PFSK-1 (cell line): ENCODE results near the gene IP6K1.

Experiments used
- FOXP2 ChIP-seq: optimal IDR thresholded peaks from 2 replicates; pipeline ENCODE3; 2011; ENCODE audit warnings: borderline replicate concordance, control low read depth, inconsistent platforms; ENCODE audit not compliant: insufficient read depth; ENCODE audit errors: extremely low read length, extremely low read depth
- POLR2AphosphoS5 ChIP-seq: IDR thresholded peaks from 2 replicates; pipeline ENCODE4 v1.6.1; 2012; ENCODE audit warnings: low read depth, mild to moderate bottlenecking, control low read depth, low read length, moderate library complexity
- SIN3A ChIP-seq: IDR thresholded peaks from 2 replicates; pipeline ENCODE4 v1.6.1; 2012; ENCODE audit warnings: mild to moderate bottlenecking, low read length, moderate library complexity, borderline replicate concordance; ENCODE audit not compliant: insufficient read depth
- TAF1 ChIP-seq: IDR thresholded peaks from 2 replicates; pipeline ENCODE4 v1.6.1; 2012; ENCODE audit warnings: low read length, control low read depth, borderline replicate concordance; ENCODE audit not compliant: insufficient read depth
- TF ChIP-seq, protein P1 (sequence below), 2 experiments: IDR thresholded peaks; 2 replicates each; pipeline versions ENCODE4 v1.6.1 to v1.8.0; 2011 to 2012; ENCODE audit warnings: low read depth in 2 of 2, low read length in 2 of 2, control low read depth in 1 of 2, inconsistent platforms in 1 of 2, mild to moderate bottlenecking in 1 of 2, moderate library complexity in 1 of 2; ENCODE audit not compliant: insufficient read depth in 1 of 2

IP6K1 gene

DNA sequence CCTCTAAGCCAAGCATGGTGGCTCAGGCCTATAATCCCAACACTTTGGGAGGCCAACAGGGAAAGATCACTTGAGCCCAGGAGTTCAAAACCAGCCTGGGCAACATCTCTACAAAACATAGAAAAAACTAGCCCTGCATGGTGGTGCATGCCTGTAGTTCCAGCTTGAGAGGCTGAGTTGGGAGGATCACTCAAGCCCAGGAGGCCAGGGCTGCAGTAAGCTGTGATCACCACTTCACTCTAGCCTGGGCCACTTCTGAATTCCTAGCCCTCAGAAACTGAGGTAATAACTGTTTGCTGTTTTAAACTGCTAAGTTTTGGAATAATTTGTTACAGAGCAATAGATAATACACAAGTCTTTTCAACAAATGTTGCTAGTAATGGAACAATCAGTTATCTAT, 16.4 kb downstream of the IP6K1 start:
- TF ChIP-seq, protein P1, sequence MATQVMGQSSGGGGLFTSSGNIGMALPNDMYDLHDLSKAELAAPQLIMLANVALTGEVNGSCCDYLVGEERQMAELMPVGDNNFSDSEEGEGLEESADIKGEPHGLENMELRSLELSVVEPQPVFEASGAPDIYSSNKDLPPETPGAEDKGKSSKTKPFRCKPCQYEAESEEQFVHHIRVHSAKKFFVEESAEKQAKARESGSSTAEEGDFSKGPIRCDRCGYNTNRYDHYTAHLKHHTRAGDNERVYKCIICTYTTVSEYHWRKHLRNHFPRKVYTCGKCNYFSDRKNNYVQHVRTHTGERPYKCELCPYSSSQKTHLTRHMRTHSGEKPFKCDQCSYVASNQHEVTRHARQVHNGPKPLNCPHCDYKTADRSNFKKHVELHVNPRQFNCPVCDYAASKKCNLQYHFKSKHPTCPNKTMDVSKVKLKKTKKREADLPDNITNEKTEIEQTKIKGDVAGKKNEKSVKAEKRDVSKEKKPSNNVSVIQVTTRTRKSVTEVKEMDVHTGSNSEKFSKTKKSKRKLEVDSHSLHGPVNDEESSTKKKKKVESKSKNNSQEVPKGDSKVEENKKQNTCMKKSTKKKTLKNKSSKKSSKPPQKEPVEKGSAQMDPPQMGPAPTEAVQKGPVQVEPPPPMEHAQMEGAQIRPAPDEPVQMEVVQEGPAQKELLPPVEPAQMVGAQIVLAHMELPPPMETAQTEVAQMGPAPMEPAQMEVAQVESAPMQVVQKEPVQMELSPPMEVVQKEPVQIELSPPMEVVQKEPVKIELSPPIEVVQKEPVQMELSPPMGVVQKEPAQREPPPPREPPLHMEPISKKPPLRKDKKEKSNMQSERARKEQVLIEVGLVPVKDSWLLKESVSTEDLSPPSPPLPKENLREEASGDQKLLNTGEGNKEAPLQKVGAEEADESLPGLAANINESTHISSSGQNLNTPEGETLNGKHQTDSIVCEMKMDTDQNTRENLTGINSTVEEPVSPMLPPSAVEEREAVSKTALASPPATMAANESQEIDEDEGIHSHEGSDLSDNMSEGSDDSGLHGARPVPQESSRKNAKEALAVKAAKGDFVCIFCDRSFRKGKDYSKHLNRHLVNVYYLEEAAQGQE (IDR thresholded peaks at IDR 0.05; ENCODE audit: insufficient read depth in 1 of 2, low read depth in 2 of 2, low read length in 2 of 2), result no peak
- no peak for TF ChIP-seq SIN3A
- no peak for TF ChIP-seq FOXP2
- no peak for TF ChIP-seq POLR2AphosphoS5
- TF ChIP-seq TAF1, result no peak

- no peak for TF ChIP-seq TAF1
- no peak for TF ChIP-seq FOXP2
- no peak for TF ChIP-seq POLR2AphosphoS5
- TF ChIP-seq, protein P1 (IDR thresholded peaks at IDR 0.05; ENCODE audit: insufficient read depth in 1 of 2, low read depth in 2 of 2, low read length in 2 of 2), result no peak
- no peak for TF ChIP-seq SIN3A
Observed at GRCh38 chr3:49769286-49769915, 16.9 kb downstream of the IP6K1 start.

- TF ChIP-seq TAF1, result no peak
Observed at GRCh38 chr3:49763981-49764380, 22.4 kb downstream of the IP6K1 start.

DNA sequence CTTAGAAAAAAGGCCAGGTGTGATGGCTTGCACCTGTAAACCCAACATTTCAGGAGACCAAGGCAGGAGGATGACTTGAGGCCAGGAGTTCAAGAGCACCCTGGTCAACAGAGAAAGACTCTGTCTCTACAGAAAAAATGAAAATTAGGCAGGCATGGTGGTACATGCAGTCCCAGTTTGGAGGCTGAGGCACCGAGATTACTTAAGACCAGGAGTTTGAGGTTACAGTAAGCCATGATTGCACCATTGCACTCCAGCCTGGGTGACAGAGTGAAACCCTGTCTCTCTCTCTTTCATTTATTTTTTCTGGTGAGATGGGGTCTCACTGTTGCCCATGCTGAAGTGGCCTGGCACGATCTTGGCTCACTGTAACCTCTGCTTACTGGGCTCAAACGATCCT, 24.7 kb downstream of the IP6K1 start:
- TF ChIP-seq SIN3A (no peak), FOXP2 (no peak), TAF1 (no peak), POLR2AphosphoS5 (no peak)
- TF ChIP-seq, protein P1 (IDR thresholded peaks at IDR 0.05; ENCODE audit: insufficient read depth in 1 of 2, low read depth in 2 of 2, low read length in 2 of 2), result no peak

GRCh38 chr3:49759226-49759625, 27.1 kb downstream of the IP6K1 start:
- no peak for TF ChIP-seq SIN3A
- TF ChIP-seq TAF1, result no peak
- TF ChIP-seq, protein P1 (IDR thresholded peaks at IDR 0.05; ENCODE audit: insufficient read depth in 1 of 2, low read depth in 2 of 2, low read length in 2 of 2), result no peak
- no peak for TF ChIP-seq FOXP2
- TF ChIP-seq POLR2AphosphoS5, result no peak
